SK-N-MC (cell line): ENCODE measurements around the gene GKN1.

ENCODE experiments used
- EZH2 ChIP-seq: fragments of 200-600 bp; sonication (generic); IDR thresholded peaks from one replicate; pipeline ENCODE4 v1.6.1; 2017; ENCODE audit warnings: antibody characterized with exemption
- FOXP2 ChIP-seq: optimal IDR thresholded peaks from 2 replicates; pipeline ENCODE3; 2011; ENCODE audit warnings: mild to moderate bottlenecking, moderate library complexity; ENCODE audit not compliant: insufficient read depth; ENCODE audit errors: extremely low read length, control extremely low read depth
- POLR2AphosphoS5 ChIP-seq: IDR thresholded peaks from 2 replicates; pipeline ENCODE4 v1.6.1; 2012; ENCODE audit warnings: mild to moderate bottlenecking, low read depth, low read length, borderline replicate concordance

GRCh38 chr2:68931149-68931711 is 43.2 kb upstream of the GKN1 start:
- no peak for TF ChIP-seq POLR2AphosphoS5
- no peak for TF ChIP-seq FOXP2
- no peak for TF ChIP-seq EZH2
